HG02870 (cell line): ENCODE results near the gene TMEM161B.
"Not testable (repeated sequence)": the region's sequence is repeated elsewhere in the genome, so short reads cannot be mapped to it uniquely, and the experiment has no call there.

Experiments used
- ATAC-seq: cut with Tn5 transposase; IDR thresholded peaks from one replicate; pipeline ENCODE4 v1.9.1; 2021; ENCODE audit warnings: mild to moderate bottlenecking, moderate library complexity; ENCODE audit not compliant: unreplicated experiment

TMEM161B gene

DNA sequence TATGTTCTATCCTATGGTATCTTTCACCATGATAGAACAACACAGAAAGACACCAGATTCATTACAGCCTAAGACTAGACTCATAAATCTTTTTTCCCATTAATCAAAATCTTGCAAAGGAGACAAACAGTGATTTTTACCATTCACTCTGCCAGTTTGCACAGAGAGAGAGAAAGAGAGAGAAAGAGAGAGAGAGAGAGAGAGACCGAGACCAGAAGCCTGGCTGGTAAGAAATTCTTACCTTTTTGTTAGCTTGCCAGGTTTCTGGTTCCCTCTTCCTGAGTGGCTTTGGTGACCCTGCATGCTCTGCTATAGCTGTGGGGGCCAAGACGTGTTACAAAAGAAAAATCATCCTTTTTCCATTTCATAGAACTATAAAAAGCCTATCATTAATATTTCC, 18.6 kb downstream of the TMEM161B start:
- ATAC-seq, result no peak

DNA sequence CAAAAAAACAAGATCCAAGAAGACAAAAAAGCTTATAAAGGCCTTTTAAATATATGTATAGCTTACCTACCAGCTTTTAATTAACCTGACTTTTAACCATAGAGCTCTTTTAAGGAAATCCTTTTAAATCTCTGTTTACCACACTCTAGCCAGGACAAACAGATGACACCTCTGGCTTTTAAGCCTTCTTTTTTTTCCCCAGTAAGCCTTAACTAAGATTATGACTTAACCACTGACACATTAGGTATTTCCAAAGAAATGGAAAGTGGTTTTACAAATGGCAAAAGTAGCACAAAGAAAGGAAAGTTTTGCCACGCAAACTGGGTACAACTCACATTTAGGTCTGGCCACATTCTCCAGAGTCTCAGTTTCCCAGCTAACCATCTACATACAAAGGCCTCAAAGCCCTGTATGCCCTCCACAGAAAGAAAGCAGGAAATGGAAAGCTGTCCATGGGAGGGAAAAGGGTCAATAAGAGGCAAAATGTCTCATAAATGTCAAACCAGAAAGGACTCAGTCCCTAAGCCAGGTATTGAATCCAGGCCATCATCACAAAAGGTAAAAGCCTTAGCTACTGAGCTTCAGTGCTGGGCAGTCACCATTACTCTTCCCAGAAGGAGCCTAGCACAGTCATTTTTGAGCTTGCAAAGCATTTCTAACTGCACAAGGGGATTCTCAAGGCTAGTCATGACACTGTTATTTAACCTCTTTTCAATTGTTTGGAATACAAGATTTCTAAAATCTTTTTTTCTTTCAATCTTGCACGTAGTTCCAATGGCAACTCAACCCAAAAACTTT, 19.7 kb downstream of the TMEM161B start:
- ATAC-seq, result no peak

DNA sequence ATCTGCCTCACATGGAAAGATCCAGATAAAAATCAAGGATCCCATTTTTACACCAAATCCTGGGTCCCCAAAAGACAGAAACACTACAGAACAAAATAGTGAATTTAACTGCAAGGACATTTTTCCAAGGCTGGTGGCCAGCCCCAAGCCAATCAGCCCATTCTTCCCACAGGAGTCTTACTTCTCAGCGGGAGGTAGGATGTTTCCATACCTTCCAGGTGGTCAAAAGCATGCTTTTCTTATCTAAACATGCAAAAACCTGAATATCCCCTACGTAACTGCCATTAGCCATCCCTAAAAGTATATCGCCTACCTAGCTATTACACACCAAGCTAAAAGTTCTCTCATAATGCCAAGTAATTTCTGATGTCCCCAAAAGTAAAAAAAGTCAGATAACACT, 20.6 kb downstream of the TMEM161B start:
- ATAC-seq, result no peak

- ATAC-seq, result no peak
Observed at GRCh38 chr5:88245893-88246244, 22.8 kb downstream of the TMEM161B start.

DNA sequence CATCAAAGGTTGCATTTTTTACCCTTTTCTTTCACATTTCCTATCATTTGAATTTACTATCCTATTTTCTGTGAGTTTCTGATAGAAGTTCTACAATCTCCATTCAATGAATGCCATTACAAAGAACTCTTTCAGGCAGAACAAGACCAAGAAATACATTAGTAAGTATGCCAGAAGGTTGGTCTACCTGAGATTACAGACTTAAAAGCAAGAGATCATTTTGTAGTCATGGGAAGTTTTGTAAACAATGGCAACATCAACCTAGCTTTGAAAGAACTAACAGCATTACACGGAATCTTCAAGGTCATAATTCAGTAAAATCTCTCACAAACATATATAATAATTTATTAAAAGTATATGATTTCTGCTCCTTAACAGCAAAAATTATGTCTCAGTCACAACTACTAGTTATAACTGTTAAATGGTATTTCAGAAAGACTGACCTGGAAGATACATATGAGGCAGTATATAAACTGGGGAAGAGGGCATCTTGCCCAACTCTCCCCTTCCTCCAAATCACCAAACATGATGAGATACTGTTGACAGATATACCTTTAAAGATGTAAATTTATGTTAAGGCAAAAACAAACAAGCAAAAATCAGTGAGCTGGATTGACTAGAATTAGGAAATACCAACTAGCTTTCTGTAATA, 23.3 kb downstream of the TMEM161B start:
- no peak for ATAC-seq

DNA sequence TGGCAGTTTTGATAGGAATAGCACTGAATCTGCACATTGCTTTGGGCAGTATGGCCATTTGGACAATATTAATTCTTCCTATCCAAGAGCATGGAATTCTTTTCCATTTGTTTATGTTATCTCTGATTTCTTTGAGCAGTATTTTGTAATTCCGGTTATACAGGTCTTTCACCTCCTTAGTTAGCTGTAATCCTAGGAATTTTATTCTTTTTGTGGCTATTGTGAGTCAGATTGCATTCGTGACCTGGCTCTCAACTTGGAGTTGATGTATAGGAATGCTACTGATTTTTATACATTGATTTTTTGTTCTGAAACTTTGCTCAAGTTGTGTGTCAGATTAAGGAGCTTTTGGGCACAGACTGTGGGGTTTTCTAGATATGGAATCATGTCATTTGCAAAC, 24.0 kb downstream of the TMEM161B start:
- ATAC-seq, result no peak

GRCh38 chr5:88243493-88243892, 25.2 kb downstream of the TMEM161B start:
- not testable (repeated sequence) for ATAC-seq

DNA sequence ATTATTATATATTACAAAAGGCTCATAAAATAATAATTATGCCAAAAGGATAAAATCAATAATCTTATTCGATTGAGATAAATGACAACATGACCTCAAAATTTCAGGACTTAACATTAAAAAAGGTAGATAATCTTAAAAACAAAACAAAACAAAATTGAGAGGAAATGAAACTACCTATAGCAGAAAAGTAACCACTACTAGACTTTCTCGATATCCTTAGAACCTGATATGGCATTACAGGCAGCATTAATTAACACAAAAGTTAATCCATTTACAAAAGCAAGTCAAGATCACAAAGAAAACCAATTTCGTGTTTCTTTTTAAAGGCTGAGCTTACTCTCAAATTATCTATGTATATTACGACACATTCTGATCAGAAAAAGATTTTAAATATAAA, 29.9 kb downstream of the TMEM161B start:
- ATAC-seq, result peak; percentile 41

GRCh38 chr5:88236866-88237642, 31.6 kb downstream of the TMEM161B start:
- no peak for ATAC-seq

DNA sequence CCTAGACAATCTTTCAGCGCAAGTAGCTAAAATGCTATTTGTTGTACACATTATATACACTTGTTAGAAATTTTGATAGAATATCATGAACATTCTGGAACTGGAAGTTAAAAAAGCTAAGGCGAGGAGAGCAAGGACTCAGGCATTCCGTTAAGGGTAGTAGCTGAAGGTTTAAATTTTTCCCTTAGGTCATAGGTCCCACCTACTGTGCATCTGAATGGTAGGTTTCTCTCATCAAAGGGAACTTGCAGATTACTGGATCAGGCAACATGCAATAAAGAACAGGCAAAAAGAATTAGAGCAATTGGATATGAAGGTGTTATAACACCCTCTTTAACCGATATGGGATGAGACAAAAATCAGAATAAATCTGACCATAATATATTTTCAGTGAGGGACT, 32.8 kb downstream of the TMEM161B start:
- ATAC-seq, result no peak

DNA sequence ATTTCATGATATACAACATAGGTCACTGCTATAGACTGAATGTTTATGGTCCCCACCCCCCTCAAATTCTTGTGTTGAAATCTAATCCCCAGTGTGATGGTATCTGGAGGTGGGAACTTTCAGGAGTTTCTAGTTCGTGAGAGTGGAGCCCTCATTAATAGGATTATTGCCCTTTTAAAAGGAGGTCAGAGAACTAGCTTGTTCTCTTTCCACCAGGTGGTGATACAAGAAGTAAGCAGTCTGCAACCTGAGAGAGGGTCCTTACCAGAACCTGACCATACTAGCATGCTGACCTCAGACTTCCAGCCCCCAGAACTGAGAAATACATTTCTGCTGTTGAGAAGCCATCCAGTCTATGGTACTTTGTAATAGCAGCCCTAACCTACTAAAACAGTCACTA, 33.3 kb downstream of the TMEM161B start:
- no peak for ATAC-seq

DNA sequence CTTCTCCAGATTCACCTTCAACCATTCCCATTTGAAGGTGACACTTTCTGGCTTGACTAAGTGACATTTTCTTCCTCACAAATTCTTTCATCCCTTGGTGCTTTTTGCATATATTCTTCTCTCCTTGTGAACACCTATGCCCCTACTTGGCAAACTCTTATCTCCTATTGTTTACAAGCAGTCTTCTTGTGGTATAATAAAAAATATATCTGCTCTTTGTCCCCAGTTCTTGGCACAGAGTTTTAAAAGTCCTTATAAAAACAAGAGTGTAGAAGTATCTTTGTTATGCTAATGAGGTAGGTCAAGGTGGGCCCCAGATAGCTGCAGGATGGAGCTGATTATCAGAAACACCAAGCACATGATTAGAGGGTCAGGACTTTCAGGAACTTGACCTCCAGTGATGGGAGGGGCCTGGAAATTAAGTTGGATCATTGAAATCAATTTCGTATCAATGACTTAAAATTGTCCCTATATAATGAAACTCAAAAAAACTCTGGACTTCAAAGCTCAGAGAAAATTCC, 38.0 kb downstream of the TMEM161B start:
- ATAC-seq, result no peak

GRCh38 chr5:88226881-88227450, 41.7 kb downstream of the TMEM161B start:
- ATAC-seq, result peak; percentile 81

- peak; percentile 72 for ATAC-seq
Observed at GRCh38 chr5:88214655-88215054, 54.0 kb downstream of the TMEM161B start.

GRCh38 chr5:88207575-88207974, 61.1 kb downstream of the TMEM161B start:
- ATAC-seq, result no peak

DNA sequence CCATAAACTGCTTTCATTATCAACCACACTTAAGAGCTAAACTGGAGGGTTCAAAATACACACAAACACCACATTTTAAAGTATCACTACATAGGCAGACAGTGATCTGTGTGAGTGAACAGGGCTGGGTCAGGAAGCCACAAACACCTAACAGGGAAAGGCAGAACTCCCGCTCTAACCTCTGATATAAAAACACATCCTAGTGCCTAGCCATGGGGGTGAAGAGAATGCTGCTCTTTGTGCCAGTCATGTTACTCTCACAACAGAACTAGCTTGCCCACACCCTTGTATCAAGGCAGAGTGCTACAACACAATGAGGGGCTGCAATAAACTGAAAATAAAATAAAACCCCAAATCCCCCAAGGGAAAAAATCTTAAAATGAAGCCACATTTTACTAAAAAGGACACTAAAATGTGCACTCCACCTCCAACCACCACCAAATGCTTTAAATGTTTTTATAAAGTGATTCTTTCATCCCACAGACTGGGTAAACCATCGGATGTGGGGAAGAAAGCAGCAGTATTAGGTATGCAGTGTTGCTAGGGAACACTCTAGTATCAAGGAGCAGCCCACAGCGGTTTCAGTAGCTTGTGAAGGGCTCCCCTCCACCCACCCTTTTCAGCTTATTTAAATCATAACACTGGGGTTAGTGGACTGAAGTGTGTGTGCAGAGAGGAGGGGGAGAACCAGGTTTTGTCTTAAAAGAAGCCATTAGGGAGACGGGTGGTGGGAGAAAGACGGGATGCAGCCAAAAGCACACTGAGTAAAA, 64.5 kb downstream of the TMEM161B start:
- ATAC-seq, result no peak

- ATAC-seq, result no peak
Observed at GRCh38 chr5:88195636-88196035, 73.0 kb downstream of the TMEM161B start.

DNA sequence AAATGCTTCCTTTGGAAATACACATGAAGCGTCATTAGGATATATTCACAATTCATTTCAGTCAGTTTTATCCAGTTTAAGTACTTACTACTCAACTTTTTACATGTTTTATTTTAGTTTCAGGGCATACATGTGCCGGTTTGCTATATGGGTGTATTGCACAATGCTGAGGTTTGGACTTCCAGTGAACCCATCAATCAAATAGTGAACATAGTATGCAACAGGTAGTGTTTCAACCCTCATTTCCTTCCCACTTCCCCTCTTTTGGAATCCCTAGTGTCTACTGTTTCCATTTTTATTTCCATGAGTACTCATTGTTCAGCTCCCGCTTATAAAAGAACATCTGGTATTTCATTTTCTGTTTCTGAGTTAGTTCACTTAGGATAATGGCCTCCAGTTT, 74.7 kb downstream of the TMEM161B start:
- ATAC-seq, result no peak

DNA sequence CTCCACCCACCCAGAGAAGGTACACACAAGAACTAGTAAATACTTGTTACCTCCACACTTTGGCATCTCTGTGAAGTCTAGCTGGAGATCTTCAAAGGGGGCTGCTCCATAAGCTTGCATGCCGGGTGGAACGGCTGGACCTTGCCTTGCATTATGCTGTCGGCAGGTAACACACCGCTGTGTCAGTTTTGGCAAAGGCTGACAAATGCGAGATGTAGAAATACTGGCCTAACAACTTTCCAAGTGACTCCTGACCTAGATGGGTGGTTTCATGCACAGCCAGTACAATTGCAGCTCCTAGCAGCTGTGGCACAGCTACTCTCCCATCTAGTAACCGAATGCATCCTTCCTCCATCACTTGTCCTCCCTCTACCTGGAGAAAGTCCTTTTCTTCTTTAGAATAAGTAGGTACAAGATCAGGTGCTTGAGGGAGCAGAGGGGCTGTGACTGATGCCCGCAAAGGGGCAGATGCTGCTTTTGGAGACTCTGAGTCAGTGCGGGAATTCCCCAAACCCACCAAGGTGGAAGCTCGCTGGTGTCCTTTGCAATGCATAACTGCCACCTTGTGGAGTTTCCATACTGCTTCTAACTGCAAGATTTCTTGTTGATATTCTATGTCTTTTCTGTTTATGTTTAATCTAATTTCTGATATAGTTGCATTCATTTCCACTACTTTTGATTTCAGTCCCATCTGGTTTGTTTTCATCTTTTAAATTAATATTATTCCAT, 78.4 kb downstream of the TMEM161B start:
- ATAC-seq, result no peak

DNA sequence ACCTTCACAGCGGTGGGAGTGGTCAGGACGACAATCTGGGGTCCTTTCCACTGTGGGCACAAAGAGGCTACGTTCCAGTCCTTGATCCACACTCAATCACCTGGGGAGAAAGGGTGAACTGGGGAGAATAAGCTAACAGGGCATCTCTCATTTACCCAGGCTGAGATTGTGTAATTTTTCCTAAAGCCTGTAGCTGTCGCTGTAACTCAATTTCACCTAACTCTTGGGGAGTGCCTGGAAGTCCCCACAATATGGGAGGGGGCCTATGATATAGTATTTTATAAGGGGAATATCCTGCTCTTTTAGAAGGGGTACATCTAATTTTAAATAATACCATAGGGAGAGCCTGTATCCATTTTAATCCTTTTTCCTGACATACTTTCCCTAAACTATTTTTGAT, 79.2 kb downstream of the TMEM161B start:
- ATAC-seq, result not testable (repeated sequence)
